ENCODE results near the gene TP53RK. TPM values are rescaled to one million over a fixed set of nuclear protein-coding genes. Genes with fewer than 3 reads are reported as not detected.

Gene TP53RK
- total and polyA plus RNA-seq, 2 of the 4 experiments (the other 2 are of a cell fraction) = 8.7 to 10.6 TPM

DNA sequence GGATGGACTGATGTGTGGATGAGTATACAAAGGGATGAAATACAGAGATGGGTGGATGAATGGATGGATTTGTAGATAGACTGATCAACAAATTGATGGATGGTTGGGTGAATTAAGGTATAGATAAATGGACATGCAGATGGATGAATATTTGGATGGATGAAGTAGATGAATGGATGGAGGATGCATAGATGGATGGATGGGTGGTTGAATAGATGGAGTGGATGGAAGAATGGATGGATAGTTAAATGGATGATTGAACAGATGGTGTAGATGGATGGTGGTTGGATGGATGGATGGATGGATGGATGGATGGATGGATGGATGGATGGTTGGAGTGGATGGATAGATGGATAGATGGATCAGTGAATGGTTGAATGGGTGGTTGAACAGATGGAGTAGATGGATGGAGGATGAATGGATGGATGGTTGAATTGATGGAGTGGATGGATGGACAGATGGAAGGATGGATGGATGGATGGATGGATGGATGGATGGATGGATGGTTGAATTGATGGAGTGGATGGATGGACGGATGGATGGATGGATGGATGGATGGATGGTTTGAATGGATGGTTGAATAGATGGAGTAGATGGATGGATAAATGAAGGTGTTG lies 35.2 kb upstream of the TP53RK start (continued):
- TF ChIP-seq, protein P1, sequence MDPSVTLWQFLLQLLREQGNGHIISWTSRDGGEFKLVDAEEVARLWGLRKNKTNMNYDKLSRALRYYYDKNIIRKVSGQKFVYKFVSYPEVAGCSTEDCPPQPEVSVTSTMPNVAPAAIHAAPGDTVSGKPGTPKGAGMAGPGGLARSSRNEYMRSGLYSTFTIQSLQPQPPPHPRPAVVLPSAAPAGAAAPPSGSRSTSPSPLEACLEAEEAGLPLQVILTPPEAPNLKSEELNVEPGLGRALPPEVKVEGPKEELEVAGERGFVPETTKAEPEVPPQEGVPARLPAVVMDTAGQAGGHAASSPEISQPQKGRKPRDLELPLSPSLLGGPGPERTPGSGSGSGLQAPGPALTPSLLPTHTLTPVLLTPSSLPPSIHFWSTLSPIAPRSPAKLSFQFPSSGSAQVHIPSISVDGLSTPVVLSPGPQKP (IDR thresholded peaks at IDR 0.05; ENCODE audit: borderline replicate concordance, low read depth, low read length) = no peak
- TF ChIP-seq BHLHE40 (IDR thresholded peaks at IDR 0.05; ENCODE audit: low read depth, low read length) (no peak), NFE2L2 (IDR thresholded peaks at IDR 0.05; ENCODE audit: low read depth, low read length) (no peak), CEBPB (IDR thresholded peaks at IDR 0.05; ENCODE audit: low read depth, low read length) (no peak)

DNA sequence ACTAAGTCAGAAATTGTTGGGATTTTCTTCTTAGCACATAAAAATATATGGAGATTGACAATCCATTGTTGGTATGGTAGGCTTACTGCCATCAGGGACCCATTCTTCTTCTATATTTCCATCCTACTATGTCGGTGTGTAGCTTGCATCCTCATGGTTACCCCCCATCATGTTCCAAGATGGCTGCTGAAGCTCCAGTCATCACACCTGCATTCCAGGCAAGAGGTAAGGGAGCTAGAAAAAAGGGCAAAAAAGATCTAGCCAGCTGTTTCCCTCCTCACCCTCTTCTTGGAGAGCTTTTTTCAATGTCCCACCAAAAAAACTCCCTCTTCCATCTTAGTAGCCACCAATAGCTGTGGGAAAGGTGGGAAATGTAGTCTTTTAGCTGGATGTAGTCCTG lies 33.8 kb upstream of the TP53RK start:
- Histone ChIP-seq H4K20me1 (ENCODE audit: insufficient read depth, low read length) (peaks cover 10% of the 10 kb centered on the region), H4K91ac (ENCODE audit: insufficient read depth, low read depth, low read length) (no peak overlapping the region), H2BK15ac (ENCODE audit: low read depth, low read length) (no peak overlapping the region), H2AK9ac (replicated peaks; ENCODE audit: low read depth, low read length, poor library complexity) (no peak overlapping the region), H3K14ac (replicated peaks; ENCODE audit: low read depth, low read length) (no peak overlapping the region), H3K9me1 (ENCODE audit: insufficient read depth, low read length) (peaks cover 9% of the 10 kb centered on the region; the same call in 1 of the 2 replicates), H3K4ac (ENCODE audit: low read depth, low read length) (no peak overlapping the region), H3K79me1 (ENCODE audit: low read depth in 1 of 2, low read length in 2 of 2) (peaks cover 8 to 46% of the 10 kb centered on the region in 2 experiments), H2AK5ac (ENCODE audit: low read depth, low read length) (no peak overlapping the region), H2BK5ac (ENCODE audit: low read depth, low read length, poor library complexity, severe bottlenecking) (no peak overlapping the region), H3K4me3 (ENCODE audit: insufficient read depth, low read depth, low read length) (no peak overlapping the region), H3K23ac (ENCODE audit: low read depth, low read length) (no peak overlapping the region), H3K27ac (ENCODE audit: insufficient read depth, low read length) (no peak overlapping the region), H3K27me3 (ENCODE audit: control insufficient read depth, insufficient read depth, low read length) (no peaks in the 10 kb centered on the region), H3K18ac (ENCODE audit: low read depth, low read length) (no peak overlapping the region), H2BK20ac (ENCODE audit: low read depth, low read length) (no peak overlapping the region), H3K4me1 (ENCODE audit: control insufficient read depth, insufficient read depth, low read length) (no peaks in the 10 kb centered on the region), H4K5ac (ENCODE audit: low read depth, low read length) (no peak overlapping the region), H2BK120ac (ENCODE audit: low read depth, low read length) (no peak overlapping the region), H3K36me3 (ENCODE audit: control insufficient read depth, insufficient read depth, low read length) (peaks cover 40% of the 10 kb centered on the region), H3K4me2 (ENCODE audit: low read depth, low read length) (no peak overlapping the region), H2AFZ (replicated peaks; ENCODE audit: low read length, poor library complexity) (no peak overlapping the region), H4K8ac (ENCODE audit: low read depth in 2 of 2, low read length in 2 of 2) (no peak overlapping the region), H3K9ac (ENCODE audit: low read depth, low read length) (no peak overlapping the region), H3K56ac (ENCODE audit: extremely low read depth, insufficient read depth, low read length) (no peak overlapping the region), H3K9me3 (ENCODE audit: control insufficient read depth, insufficient read depth, low read length) (peaks cover 7% of the 10 kb centered on the region)
- CTCF ChIA-PET = no interaction called here
- in situ Hi-C loops (cut with MboI; ENCODE audit: low sequenced_read_pairs) = no loop called here
- dilution Hi-C loops (cut with HindIII; ENCODE audit: low sequenced_read_pairs, unreplicated experiment) = no loop called here
- TF ChIP-seq, protein P2, sequence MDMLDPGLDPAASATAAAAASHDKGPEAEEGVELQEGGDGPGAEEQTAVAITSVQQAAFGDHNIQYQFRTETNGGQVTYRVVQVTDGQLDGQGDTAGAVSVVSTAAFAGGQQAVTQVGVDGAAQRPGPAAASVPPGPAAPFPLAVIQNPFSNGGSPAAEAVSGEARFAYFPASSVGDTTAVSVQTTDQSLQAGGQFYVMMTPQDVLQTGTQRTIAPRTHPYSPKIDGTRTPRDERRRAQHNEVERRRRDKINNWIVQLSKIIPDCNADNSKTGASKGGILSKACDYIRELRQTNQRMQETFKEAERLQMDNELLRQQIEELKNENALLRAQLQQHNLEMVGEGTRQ (IDR thresholded peaks at IDR 0.05; ENCODE audit: low read depth, low read length) = no peak
- no peak for TF ChIP-seq RCOR1 (IDR thresholded peaks at IDR 0.05; ENCODE audit: insufficient replicate concordance, low read length)
- no peak for DNase-seq
- BruUV-seq (replicated peaks) = no TSS peak
- intact Hi-C loops (cut with micrococcal nuclease) = no loop called here
- no CpG with 5 or more reads among the region's 1 CpG for WGBS, 2 experiments (ENCODE audit: extremely low coverage in 2 of 2, insufficient read length in 1 of 2)
- ATAC-seq (ENCODE audit: low read depth) = no peak
- POLR2A ChIA-PET (ENCODE audit: unreplicated experiment) = no interaction called here

Data from IMR-90 (cell line).